ENCODE data around the gene PSMD11. TPM values are rescaled to one million over a fixed set of nuclear protein-coding genes. Genes with fewer than 3 reads are reported as not detected.

Gene PSMD11
- polyA plus RNA-seq, 1 of the 3 experiments (the other 2 are of a cell fraction), result 63.1 TPM

GRCh38 chr17:32512328-32512727, 68.0 kb downstream of the PSMD11 start (continued):
- TF ChIP-seq IRF3 (IDR thresholded peaks at IDR 0.05; ENCODE audit: low read depth, low read length) (no peak), GABPA (IDR thresholded peaks at IDR 0.05; ENCODE audit: low read depth) (no peak)
- TF ChIP-seq, protein P1, sequence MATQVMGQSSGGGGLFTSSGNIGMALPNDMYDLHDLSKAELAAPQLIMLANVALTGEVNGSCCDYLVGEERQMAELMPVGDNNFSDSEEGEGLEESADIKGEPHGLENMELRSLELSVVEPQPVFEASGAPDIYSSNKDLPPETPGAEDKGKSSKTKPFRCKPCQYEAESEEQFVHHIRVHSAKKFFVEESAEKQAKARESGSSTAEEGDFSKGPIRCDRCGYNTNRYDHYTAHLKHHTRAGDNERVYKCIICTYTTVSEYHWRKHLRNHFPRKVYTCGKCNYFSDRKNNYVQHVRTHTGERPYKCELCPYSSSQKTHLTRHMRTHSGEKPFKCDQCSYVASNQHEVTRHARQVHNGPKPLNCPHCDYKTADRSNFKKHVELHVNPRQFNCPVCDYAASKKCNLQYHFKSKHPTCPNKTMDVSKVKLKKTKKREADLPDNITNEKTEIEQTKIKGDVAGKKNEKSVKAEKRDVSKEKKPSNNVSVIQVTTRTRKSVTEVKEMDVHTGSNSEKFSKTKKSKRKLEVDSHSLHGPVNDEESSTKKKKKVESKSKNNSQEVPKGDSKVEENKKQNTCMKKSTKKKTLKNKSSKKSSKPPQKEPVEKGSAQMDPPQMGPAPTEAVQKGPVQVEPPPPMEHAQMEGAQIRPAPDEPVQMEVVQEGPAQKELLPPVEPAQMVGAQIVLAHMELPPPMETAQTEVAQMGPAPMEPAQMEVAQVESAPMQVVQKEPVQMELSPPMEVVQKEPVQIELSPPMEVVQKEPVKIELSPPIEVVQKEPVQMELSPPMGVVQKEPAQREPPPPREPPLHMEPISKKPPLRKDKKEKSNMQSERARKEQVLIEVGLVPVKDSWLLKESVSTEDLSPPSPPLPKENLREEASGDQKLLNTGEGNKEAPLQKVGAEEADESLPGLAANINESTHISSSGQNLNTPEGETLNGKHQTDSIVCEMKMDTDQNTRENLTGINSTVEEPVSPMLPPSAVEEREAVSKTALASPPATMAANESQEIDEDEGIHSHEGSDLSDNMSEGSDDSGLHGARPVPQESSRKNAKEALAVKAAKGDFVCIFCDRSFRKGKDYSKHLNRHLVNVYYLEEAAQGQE (IDR thresholded peaks at IDR 0.05; ENCODE audit: low read depth, low read length), result no peak

GRCh38 chr17:32513579-32513978, 69.3 kb downstream of the PSMD11 start:
- POLR2A ChIA-PET, result no interaction called here
- Histone ChIP-seq H3K4me3 (ENCODE audit: low read depth in 2 of 2, low read length in 1 of 2) (no peak overlapping the region), H3K27me3 (ENCODE audit: insufficient read depth) (no peaks in the 10 kb centered on the region), H3K27ac (ENCODE audit: low read depth in 2 of 2, low read length in 1 of 2) (no peak overlapping the region), H3K36me3 (replicated peaks in 1 of 2; ENCODE audit: control insufficient read depth in 1 of 2, insufficient read depth in 2 of 2, low read length in 1 of 2) (no peaks in the 10 kb centered on the region), H3K79me2 (ENCODE audit: insufficient read depth) (no peaks in the 10 kb centered on the region), H3K9me3 (no peaks in the 10 kb centered on the region), H3K9me2 (no peaks in the 10 kb centered on the region), H2AFZ (ENCODE audit: low read depth) (no peak overlapping the region), H3F3A (replicated peaks; ENCODE audit: insufficient read depth) (no peaks in the 10 kb centered on the region), H3K9ac (no peak overlapping the region), H3K4me2 (no peak overlapping the region), H3K4me1 (ENCODE audit: control insufficient read depth in 1 of 2, insufficient read depth in 2 of 2, low read depth in 1 of 2, low read length in 1 of 2) (peaks cover 0 to 3% of the 10 kb centered on the region in 2 experiments; a peak in 1 of 4 replicates), H4K20me1 (ENCODE audit: insufficient read depth) (no peaks in the 10 kb centered on the region)
- no peak for DNase-seq
- WGBS (ENCODE audit: low lambda C conversion rate), result 68% methylated on average over 3 of the region's 3 CpGs
- CTCF ChIA-PET, result interaction anchor here (1.6 kb wide), 1 partner anchor 146 kb away, joined by 3 read pairs; no protein-coding TSS in a partner anchor
- TF ChIP-seq SIN3A (IDR thresholded peaks at IDR 0.05; ENCODE audit: borderline replicate concordance, low read depth, low read length), result no peak
- no peak for TF ChIP-seq IRF3 (IDR thresholded peaks at IDR 0.05; ENCODE audit: low read depth, low read length)
- no peak for TF ChIP-seq EZH2phosphoT487 (IDR thresholded peaks at IDR 0.05; ENCODE audit: borderline replicate concordance, low read depth)
- TF ChIP-seq EP300 (IDR thresholded peaks at IDR 0.05; ENCODE audit: borderline replicate concordance in 1 of 2, low read depth in 1 of 2, low read length in 1 of 2), result no peak
- TF ChIP-seq, protein P2, sequence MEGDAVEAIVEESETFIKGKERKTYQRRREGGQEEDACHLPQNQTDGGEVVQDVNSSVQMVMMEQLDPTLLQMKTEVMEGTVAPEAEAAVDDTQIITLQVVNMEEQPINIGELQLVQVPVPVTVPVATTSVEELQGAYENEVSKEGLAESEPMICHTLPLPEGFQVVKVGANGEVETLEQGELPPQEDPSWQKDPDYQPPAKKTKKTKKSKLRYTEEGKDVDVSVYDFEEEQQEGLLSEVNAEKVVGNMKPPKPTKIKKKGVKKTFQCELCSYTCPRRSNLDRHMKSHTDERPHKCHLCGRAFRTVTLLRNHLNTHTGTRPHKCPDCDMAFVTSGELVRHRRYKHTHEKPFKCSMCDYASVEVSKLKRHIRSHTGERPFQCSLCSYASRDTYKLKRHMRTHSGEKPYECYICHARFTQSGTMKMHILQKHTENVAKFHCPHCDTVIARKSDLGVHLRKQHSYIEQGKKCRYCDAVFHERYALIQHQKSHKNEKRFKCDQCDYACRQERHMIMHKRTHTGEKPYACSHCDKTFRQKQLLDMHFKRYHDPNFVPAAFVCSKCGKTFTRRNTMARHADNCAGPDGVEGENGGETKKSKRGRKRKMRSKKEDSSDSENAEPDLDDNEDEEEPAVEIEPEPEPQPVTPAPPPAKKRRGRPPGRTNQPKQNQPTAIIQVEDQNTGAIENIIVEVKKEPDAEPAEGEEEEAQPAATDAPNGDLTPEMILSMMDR (IDR thresholded peaks at IDR 0.05), result no peak
- no peak for TF ChIP-seq FOXJ3 (CRISPR knock-in tag; IDR thresholded peaks at IDR 0.05)
- TF ChIP-seq, protein P3, sequence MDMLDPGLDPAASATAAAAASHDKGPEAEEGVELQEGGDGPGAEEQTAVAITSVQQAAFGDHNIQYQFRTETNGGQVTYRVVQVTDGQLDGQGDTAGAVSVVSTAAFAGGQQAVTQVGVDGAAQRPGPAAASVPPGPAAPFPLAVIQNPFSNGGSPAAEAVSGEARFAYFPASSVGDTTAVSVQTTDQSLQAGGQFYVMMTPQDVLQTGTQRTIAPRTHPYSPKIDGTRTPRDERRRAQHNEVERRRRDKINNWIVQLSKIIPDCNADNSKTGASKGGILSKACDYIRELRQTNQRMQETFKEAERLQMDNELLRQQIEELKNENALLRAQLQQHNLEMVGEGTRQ (IDR thresholded peaks at IDR 0.05; ENCODE audit: borderline replicate concordance, low read depth, low read length), result no peak
- TF ChIP-seq, protein P4, sequence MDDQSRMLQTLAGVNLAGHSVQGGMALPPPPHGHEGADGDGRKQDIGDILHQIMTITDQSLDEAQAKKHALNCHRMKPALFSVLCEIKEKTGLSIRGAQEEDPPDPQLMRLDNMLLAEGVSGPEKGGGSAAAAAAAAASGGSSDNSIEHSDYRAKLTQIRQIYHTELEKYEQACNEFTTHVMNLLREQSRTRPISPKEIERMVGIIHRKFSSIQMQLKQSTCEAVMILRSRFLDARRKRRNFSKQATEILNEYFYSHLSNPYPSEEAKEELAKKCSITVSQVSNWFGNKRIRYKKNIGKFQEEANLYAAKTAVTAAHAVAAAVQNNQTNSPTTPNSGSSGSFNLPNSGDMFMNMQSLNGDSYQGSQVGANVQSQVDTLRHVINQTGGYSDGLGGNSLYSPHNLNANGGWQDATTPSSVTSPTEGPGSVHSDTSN (IDR thresholded peaks at IDR 0.05), result no peak
- no peak for TF ChIP-seq SMC3 (IDR thresholded peaks at IDR 0.05; ENCODE audit: low read depth, low read length)
- no peak for TF ChIP-seq NRF1 (IDR thresholded peaks at IDR 0.05; ENCODE audit: low read depth, low read length)
- TF ChIP-seq POLR2AphosphoS5 (IDR thresholded peaks at IDR 0.05; ENCODE audit: low read depth, low read length), result no peak
- no peak for TF ChIP-seq MEF2A (IDR thresholded peaks at IDR 0.05; ENCODE audit: borderline replicate concordance, low read depth)
- no peak for TF ChIP-seq RAD21 (IDR thresholded peaks at IDR 0.05; ENCODE audit: low read length)
- TF ChIP-seq NFIC (IDR thresholded peaks at IDR 0.05; ENCODE audit: borderline replicate concordance), result no peak
- TF ChIP-seq JUND (IDR thresholded peaks at IDR 0.05), result no peak
- TF ChIP-seq CHD2 (IDR thresholded peaks at IDR 0.05; ENCODE audit: low read length, partially characterized antibody), result no peak
- no peak for TF ChIP-seq GABPA (IDR thresholded peaks at IDR 0.05; ENCODE audit: low read depth)
- no peak for TF ChIP-seq TAF1 (IDR thresholded peaks at IDR 0.05; ENCODE audit: borderline replicate concordance, low read depth, low read length)
- no peak for TF ChIP-seq RCOR1 (IDR thresholded peaks at IDR 0.05; ENCODE audit: low read length)

Measured in SK-N-SH (cell line).